A673 (cell line): ENCODE measurements around the gene FBLN1.

Experiments used
- EZH2 ChIP-seq: fragments of 200-600 bp; sonication (generic); IDR thresholded peaks from 2 replicates; pipeline ENCODE4 v1.6.1; 2017; ENCODE audit warnings: borderline replicate concordance, low read depth, mild to moderate bottlenecking, mixed read lengths, antibody characterized with exemption, low read length; ENCODE audit not compliant: poor library complexity, severe bottlenecking
- TF ChIP-seq, protein P1 (sequence below): fragments of 300-800, 200-600 bp; sonication (generic); conservative IDR thresholded peaks from 2 replicates; pipeline ENCODE4 v1.5.1; 2017; ENCODE audit warnings: low read depth, mild to moderate bottlenecking, antibody characterized with exemption, low read length, moderate library complexity, mixed read lengths

DNA sequence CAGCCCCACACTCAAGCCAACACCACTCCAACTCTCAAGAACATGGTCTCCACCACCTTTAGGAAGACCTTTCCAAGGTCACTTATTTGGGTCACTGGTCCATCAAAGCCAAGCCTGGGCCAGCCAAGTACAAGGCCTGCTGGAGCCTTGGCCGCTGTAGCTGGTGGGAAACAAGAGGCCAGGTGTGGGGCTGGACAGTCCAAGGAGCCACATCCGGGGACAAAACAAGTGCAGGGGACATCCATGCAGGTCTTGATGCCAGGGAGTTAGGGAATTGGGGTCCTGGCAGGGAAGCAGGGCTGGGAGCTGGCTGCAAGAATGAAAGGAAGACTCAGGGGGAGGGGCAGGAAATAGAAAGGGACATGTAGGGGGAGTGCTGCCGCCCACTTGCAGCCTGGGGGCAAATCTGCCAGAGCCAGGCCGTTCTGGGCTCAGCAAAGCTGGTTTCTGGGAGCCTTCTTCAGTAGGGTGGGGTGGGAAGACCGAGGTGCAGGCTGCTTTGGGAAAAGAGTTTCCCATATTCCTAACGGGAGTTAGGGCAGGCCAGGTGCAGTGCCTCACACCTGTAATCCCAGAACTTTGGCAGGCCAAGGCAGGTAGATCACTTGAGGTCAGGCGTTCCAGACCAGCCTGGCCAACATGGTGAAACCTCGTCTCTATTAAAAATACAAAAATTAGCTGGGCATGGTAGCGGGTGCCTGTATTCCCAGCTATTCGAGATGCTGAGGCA lies 99.5 kb downstream of the FBLN1 start:
- TF ChIP-seq, protein P1, sequence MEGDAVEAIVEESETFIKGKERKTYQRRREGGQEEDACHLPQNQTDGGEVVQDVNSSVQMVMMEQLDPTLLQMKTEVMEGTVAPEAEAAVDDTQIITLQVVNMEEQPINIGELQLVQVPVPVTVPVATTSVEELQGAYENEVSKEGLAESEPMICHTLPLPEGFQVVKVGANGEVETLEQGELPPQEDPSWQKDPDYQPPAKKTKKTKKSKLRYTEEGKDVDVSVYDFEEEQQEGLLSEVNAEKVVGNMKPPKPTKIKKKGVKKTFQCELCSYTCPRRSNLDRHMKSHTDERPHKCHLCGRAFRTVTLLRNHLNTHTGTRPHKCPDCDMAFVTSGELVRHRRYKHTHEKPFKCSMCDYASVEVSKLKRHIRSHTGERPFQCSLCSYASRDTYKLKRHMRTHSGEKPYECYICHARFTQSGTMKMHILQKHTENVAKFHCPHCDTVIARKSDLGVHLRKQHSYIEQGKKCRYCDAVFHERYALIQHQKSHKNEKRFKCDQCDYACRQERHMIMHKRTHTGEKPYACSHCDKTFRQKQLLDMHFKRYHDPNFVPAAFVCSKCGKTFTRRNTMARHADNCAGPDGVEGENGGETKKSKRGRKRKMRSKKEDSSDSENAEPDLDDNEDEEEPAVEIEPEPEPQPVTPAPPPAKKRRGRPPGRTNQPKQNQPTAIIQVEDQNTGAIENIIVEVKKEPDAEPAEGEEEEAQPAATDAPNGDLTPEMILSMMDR, result no peak
- TF ChIP-seq EZH2, result no peak
